Right ventricle myocardium inferior (tissue), 1 donor: ENCODE measurements around the gene ARHGEF12. TPM values are rescaled to one million over a fixed set of nuclear protein-coding genes. Genes with fewer than 3 reads are reported as not detected.
A peak's percentile ranks its signal among the peaks of the same experiment; 100 is the strongest.

Source experiments
- ATAC-seq: fragments of 200-7000 bp; cut with Tn5 transposase; one replicate; pipeline ENCODE4 v1.9.1; 2020; ENCODE audit warnings: mild to moderate bottlenecking, moderate library complexity
- DNase-seq: peaks from one replicate; pipeline ENCODE4 v3.0.0; 2021; ENCODE audit errors: missing footprints
- intact Hi-C: fragments of 100-400 bp; cut with DNase I; formaldehyde crosslinking; loops from one replicate; pipeline ENCODE4 v1.11.0; 2022
- long read RNA-seq: library from polyadenylated mRNA; unstranded; transcript quantifications from one replicate; pipeline ENCODE4 v2.0.0, GENCODE V29; 2021
- total RNA-seq: library from RNA; stranded (reverse); fragmentation: NEBNext Ultra II Directional; extraction: Animal tissue kit (Norgen Biotek cat#: 25700); gene quantifications from one replicate; pipeline ENCODE4 v1.2.1, GENCODE V29; 2021
- donor health status: DM: no; HTN: yes; CAD: no; lungs with severe emphysema.

The ARHGEF12 gene
- total RNA-seq = 81.7 TPM
- long read RNA-seq, partial matches to known transcripts = 4 of 8 reads
- long read RNA-seq, other reads (novel, unspliced or antisense) = 4 of 8 reads

- intact Hi-C loops = loop anchor here (2.0 to 10.0 kb wide), 4 partner anchors 41 to 619 kb away; no protein-coding TSS in a partner anchor
- ATAC-seq (peak; percentile 84), DNase-seq (peak; percentile 96)
Measured at GRCh38 chr11:120335908-120336640, at the start of gene ARHGEF12. ARHGEF12 (plus strand) TSS chr11:120336413; CDS start chr11:120337244, 831 bp downstream.

- DNase-seq (no peak), ATAC-seq (no peak)
- intact Hi-C loops = no loop called here
Measured at GRCh38 chr11:120288021-120288420, 48.2 kb upstream of the ARHGEF12 start.

- no peak for ATAC-seq
- no peak for DNase-seq
- intact Hi-C loops = no loop called here
Measured at GRCh38 chr11:120289426-120289825, 46.8 kb upstream of the ARHGEF12 start.

- ATAC-seq (no peak), DNase-seq (no peak)
- intact Hi-C loops = no loop called here
Measured at GRCh38 chr11:120290956-120291355, 45.3 kb upstream of the ARHGEF12 start.

GRCh38 chr11:120293038-120293800, 43.0 kb upstream of the ARHGEF12 start:
- no peak for DNase-seq

GRCh38 chr11:120294096-120294495, 42.1 kb upstream of the ARHGEF12 start:
- intact Hi-C loops = no loop called here
- no peak for DNase-seq
- ATAC-seq = no peak

More at GRCh38 chr11:120293038-120293800, 43.0 kb upstream of the ARHGEF12 start:
- ATAC-seq = no peak
- intact Hi-C loops = no loop called here

GRCh38 chr11:120295099-120295498, 41.1 kb upstream of the ARHGEF12 start:
- DNase-seq (no peak), ATAC-seq (no peak)
- intact Hi-C loops = no loop called here

- DNase-seq (no peak), ATAC-seq (no peak)
- intact Hi-C loops = no loop called here
Measured at GRCh38 chr11:120296554-120296953, 39.7 kb upstream of the ARHGEF12 start.

GRCh38 chr11:120298461-120298860, 37.8 kb upstream of the ARHGEF12 start:
- no peak for DNase-seq
- intact Hi-C loops = no loop called here
- ATAC-seq = no peak

- ATAC-seq (no peak), DNase-seq (no peak)
- intact Hi-C loops = no loop called here
Measured at GRCh38 chr11:120302001-120302805, 34.0 kb upstream of the ARHGEF12 start.

GRCh38 chr11:120303004-120303637, 33.1 kb upstream of the ARHGEF12 start:
- ATAC-seq = peak; percentile 76
- DNase-seq = no peak
- intact Hi-C loops = loop anchor here (1.0 kb wide), 1 partner anchor 68 kb away; no protein-coding TSS in a partner anchor

GRCh38 chr11:120304526-120304925, 31.7 kb upstream of the ARHGEF12 start:
- no peak for ATAC-seq
- no peak for DNase-seq
- intact Hi-C loops = loop anchor here (1.0 kb wide), 1 partner anchor 132 kb away; no protein-coding TSS in a partner anchor

GRCh38 chr11:120305286-120305685, 30.9 kb upstream of the ARHGEF12 start:
- ATAC-seq (no peak), DNase-seq (no peak)
- intact Hi-C loops = no loop called here

GRCh38 chr11:120306519-120307242, 29.5 kb upstream of the ARHGEF12 start:
- intact Hi-C loops = no loop called here
- ATAC-seq (no peak), DNase-seq (no peak)

GRCh38 chr11:120307476-120307875, 28.7 kb upstream of the ARHGEF12 start:
- no peak for DNase-seq
- ATAC-seq = no peak
- intact Hi-C loops = no loop called here

GRCh38 chr11:120308081-120308480, 28.1 kb upstream of the ARHGEF12 start:
- DNase-seq (no peak), ATAC-seq (no peak)
- intact Hi-C loops = no loop called here

GRCh38 chr11:120310870-120311269, 25.3 kb upstream of the ARHGEF12 start:
- DNase-seq = no peak
- intact Hi-C loops = no loop called here
- ATAC-seq = no peak

GRCh38 chr11:120314861-120315260, 21.4 kb upstream of the ARHGEF12 start:
- DNase-seq = no peak
- ATAC-seq = no peak
- intact Hi-C loops = no loop called here
